Measurements from ENCODE around the gene WDR77.
A peak's percentile ranks its signal among the peaks of the same experiment; 100 is the strongest.

WDR77 gene

GRCh38 chr1:111448918-111449702, at the start of gene WDR77, which contains the start of gene ATP5PB:
WDR77 (minus strand) TSS chr1:111449256; CDS start chr1:111449169, 87 bp downstream.
ATP5PB (plus strand) TSS chr1:111449464; CDS start chr1:111449542, 78 bp downstream.
- DNase-seq = peak; percentile 99

- no peak for DNase-seq
These were observed 48.5 kb upstream of the WDR77 start for GRCh38 chr1:111497592-111497991.

GRCh38 chr1:111496398-111496797, 47.3 kb upstream of the WDR77 start:
- DNase-seq = no peak

- DNase-seq = no peak
These were observed 42.0 kb upstream of the WDR77 start for GRCh38 chr1:111491070-111491469.

GRCh38 chr1:111490220-111490619, 41.2 kb upstream of the WDR77 start:
- no peak for DNase-seq

GRCh38 chr1:111489604-111490003, 40.5 kb upstream of the WDR77 start:
- no peak for DNase-seq

- no peak for DNase-seq
These were observed 39.6 kb upstream of the WDR77 start for GRCh38 chr1:111488669-111489068.

- DNase-seq = no peak
These were observed 38.1 kb upstream of the WDR77 start for GRCh38 chr1:111487133-111487532.

- DNase-seq = no peak
These were observed 37.4 kb upstream of the WDR77 start for GRCh38 chr1:111486431-111486830.

GRCh38 chr1:111484391-111485026, 35.5 kb upstream of the WDR77 start:
- DNase-seq = no peak

- DNase-seq = no peak
These were observed 34.8 kb upstream of the WDR77 start for GRCh38 chr1:111483876-111484275.

- no peak for DNase-seq
These were observed 34.1 kb upstream of the WDR77 start for GRCh38 chr1:111483166-111483565.

GRCh38 chr1:111481387-111482221, 32.5 kb upstream of the WDR77 start:
- no peak for DNase-seq

- no peak for DNase-seq
These were observed 31.6 kb upstream of the WDR77 start for GRCh38 chr1:111480674-111481073.

- DNase-seq = no peak
These were observed 27.8 kb upstream of the WDR77 start for GRCh38 chr1:111476761-111477309.

GRCh38 chr1:111476214-111476613, 27.2 kb upstream of the WDR77 start:
- DNase-seq = no peak

GRCh38 chr1:111475701-111476100, 26.6 kb upstream of the WDR77 start:
- no peak for DNase-seq

- no peak for DNase-seq
These were observed 25.5 kb upstream of the WDR77 start for GRCh38 chr1:111474521-111474920.

GRCh38 chr1:111474106-111474505, 25.1 kb upstream of the WDR77 start:
- no peak for DNase-seq

GRCh38 chr1:111471538-111471937, 22.5 kb upstream of the WDR77 start:
- no peak for DNase-seq

GRCh38 chr1:111471012-111471411, 22.0 kb upstream of the WDR77 start:
- no peak for DNase-seq

GRCh38 chr1:111470596-111470995, 21.5 kb upstream of the WDR77 start:
- DNase-seq = no peak

- DNase-seq = no peak
These were observed 20.5 kb upstream of the WDR77 start for GRCh38 chr1:111469539-111469938.

Measured in NCI-H1048 (cell line).